Activated CD8-positive, alpha-beta T cell treated with anti-CD3 and anti-CD28 coated beads for 36 hours (primary cell): ENCODE measurements around the gene NEUROG3. TPM values are rescaled to one million over a fixed set of nuclear protein-coding genes. Genes with fewer than 3 reads are reported as not detected.

Experiments used
- ATAC-seq: fragments of 200-7000 bp; cut with Tn5 transposase; one replicate; pipeline ENCODE4 v1.10.0; 2021; ENCODE audit warnings: mild to moderate bottlenecking, moderate library complexity
- CTCF ChIA-PET: fragments of 350-600 bp; sonication (Branson Sonifier 250); formaldehyde crosslinking; loops from one replicate; lab custom pipeline; 2021; ENCODE audit warnings: antibody characterized with exemption; lab: Charles Lee
- POLR2A ChIA-PET: fragments of 350-600 bp; sonication (Branson Sonifier 250); formaldehyde crosslinking; loops from one replicate; lab custom pipeline; 2021; ENCODE audit warnings: antibody characterized with exemption; lab: Charles Lee
- DNase-seq: peaks from one replicate; pipeline ENCODE4 v3.0.0-alpha.2; 2020
- H3K27ac Mint-ChIP-seq: one replicate; pipeline ENCODE4 v1.8.0; 2021; ENCODE audit warnings: mild to moderate bottlenecking, mixed read lengths
- H3K27me3 Mint-ChIP-seq: one replicate; pipeline ENCODE4 v1.8.0; 2021; ENCODE audit warnings: mixed read lengths
- H3K36me3 Mint-ChIP-seq: one replicate; pipeline ENCODE4 v1.8.0; 2021; ENCODE audit warnings: low read depth, mixed read lengths
- H3K4me1 Mint-ChIP-seq: one replicate; pipeline ENCODE4 v1.8.0; 2021; ENCODE audit warnings: low read depth, mixed read lengths
- H3K4me3 Mint-ChIP-seq: one replicate; pipeline ENCODE4 v1.8.0; 2021; ENCODE audit warnings: mild to moderate bottlenecking, moderate library complexity, mixed read lengths
- H3K9me3 Mint-ChIP-seq: one replicate; pipeline ENCODE4 v1.8.0; 2021; ENCODE audit warnings: mixed read lengths
- CTCF ChIP-seq: fragments of 200-600 bp; IDR thresholded peaks from one replicate; pipeline ENCODE4 v1.8.0; 2022; ENCODE audit warnings: antibody characterized with exemption, mild to moderate bottlenecking
- intact Hi-C: fragments of 100-400 bp; cut with micrococcal nuclease; formaldehyde crosslinking; loops from one replicate; pipeline ENCODE4 v1.10.0; 2022
- total RNA-seq, 2 experiments: library from RNA; stranded (reverse); gene quantifications; one replicate each; pipeline ENCODE4 v1.2.3, GENCODE V29; 2021

NEUROG3 gene
- total RNA-seq, 2 experiments from 2014 or later, result 1.3 to 2.3 TPM

GRCh38 chr10:69570050-69570816, 3.0 kb downstream of the NEUROG3 start:
- POLR2A ChIA-PET, result no interaction called here
- DNase-seq (no peak), ATAC-seq (no peak)
- H3K9me3 Mint-ChIP-seq, result no peaks in the 10 kb centered on the region
- no peak for TF ChIP-seq CTCF
- peaks cover 20% of the 10 kb centered on the region for H3K4me1 Mint-ChIP-seq
- H3K4me3 Mint-ChIP-seq, result no peak overlapping the region
- no peak overlapping the region for H3K27ac Mint-ChIP-seq
- CTCF ChIA-PET, result interaction anchor here (1.2 to 1.3 kb wide), 2 partner anchors 18 to 67 kb away, joined by 3 to 4 read pairs; no protein-coding TSS in a partner anchor
- H3K27me3 Mint-ChIP-seq, result peaks cover 78% of the 10 kb centered on the region
- intact Hi-C loops, result no loop called here
- no peaks in the 10 kb centered on the region for H3K36me3 Mint-ChIP-seq

GRCh38 chr10:69569396-69569934, 3.8 kb downstream of the NEUROG3 start:
- intact Hi-C loops, result no loop called here
- H3K36me3 Mint-ChIP-seq, result no peaks in the 10 kb centered on the region
- no peak for TF ChIP-seq CTCF
- no peak for DNase-seq
- no peak overlapping the region for H3K27ac Mint-ChIP-seq
- ChIA-PET CTCF (interaction anchor here (1.3 kb wide), 1 partner anchor 67 kb away, joined by 3 read pairs; no protein-coding TSS in a partner anchor), POLR2A (no interaction called here)
- H3K4me3 Mint-ChIP-seq, result no peak overlapping the region
- peaks cover 74% of the 10 kb centered on the region for H3K27me3 Mint-ChIP-seq
- H3K9me3 Mint-ChIP-seq, result no peaks in the 10 kb centered on the region
- peaks cover 15% of the 10 kb centered on the region for H3K4me1 Mint-ChIP-seq
- ATAC-seq, result no peak

GRCh38 chr10:69568472-69569395, 4.5 kb downstream of the NEUROG3 start:
- CTCF ChIA-PET, result no interaction called here
- Mint-ChIP-seq H3K36me3 (no peaks in the 10 kb centered on the region), H3K4me1 (peaks cover 11% of the 10 kb centered on the region)

GRCh38 chr10:69567920-69568319, 5.3 kb downstream of the NEUROG3 start:
- H3K27ac Mint-ChIP-seq, result no peak overlapping the region
- no peaks in the 10 kb centered on the region for H3K36me3 Mint-ChIP-seq
- intact Hi-C loops, result no loop called here
- no peaks in the 10 kb centered on the region for H3K9me3 Mint-ChIP-seq
- H3K4me3 Mint-ChIP-seq, result no peak overlapping the region
- ATAC-seq (no peak), DNase-seq (peak; percentile 59)
- CTCF ChIA-PET, result interaction anchor here (1.6 kb wide), 1 partner anchor 67 kb away, joined by 4 read pairs; no protein-coding TSS in a partner anchor
- POLR2A ChIA-PET, result interaction anchor here (1.0 kb wide), 1 partner anchor 8 kb away, joined by 3 read pairs; no protein-coding TSS in a partner anchor
- TF ChIP-seq CTCF, result no peak
- peaks cover 6% of the 10 kb centered on the region for H3K4me1 Mint-ChIP-seq
- peaks cover 69% of the 10 kb centered on the region for H3K27me3 Mint-ChIP-seq

More at GRCh38 chr10:69568472-69569395, 4.5 kb downstream of the NEUROG3 start:
- TF ChIP-seq CTCF, result no peak
- intact Hi-C loops, result no loop called here
- no peak for DNase-seq
- Mint-ChIP-seq H3K27ac (no peak overlapping the region), H3K4me3 (no peak overlapping the region), H3K27me3 (peaks cover 74% of the 10 kb centered on the region), H3K9me3 (no peaks in the 10 kb centered on the region)
- POLR2A ChIA-PET, result no interaction called here
- ATAC-seq, result no peak
